NOMO-1 treated with dmso at 0.1 percent for 144 hours (cell line): Measurements from ENCODE around the gene P2RY8.
A peak's percentile ranks its signal among the peaks of the same experiment; 100 is the strongest.
"Not testable (repeated sequence)": the region's sequence is repeated elsewhere in the genome, so short reads cannot be mapped to it uniquely, and the experiment has no call there.

Experiments
- DNase-seq: peaks from one replicate; lab custom pipeline; 2025; ENCODE audit not compliant: unreplicated experiment; lab: John Stamatoyannopoulos, UW

P2RY8 gene

GRCh38 chrX:1488745-1489144 lies 48.2 kb downstream of the P2RY8 start:
- DNase-seq, result no peak

GRCh38 chrX:1488141-1488540 lies 48.8 kb downstream of the P2RY8 start:
- DNase-seq, result no peak

DNA sequence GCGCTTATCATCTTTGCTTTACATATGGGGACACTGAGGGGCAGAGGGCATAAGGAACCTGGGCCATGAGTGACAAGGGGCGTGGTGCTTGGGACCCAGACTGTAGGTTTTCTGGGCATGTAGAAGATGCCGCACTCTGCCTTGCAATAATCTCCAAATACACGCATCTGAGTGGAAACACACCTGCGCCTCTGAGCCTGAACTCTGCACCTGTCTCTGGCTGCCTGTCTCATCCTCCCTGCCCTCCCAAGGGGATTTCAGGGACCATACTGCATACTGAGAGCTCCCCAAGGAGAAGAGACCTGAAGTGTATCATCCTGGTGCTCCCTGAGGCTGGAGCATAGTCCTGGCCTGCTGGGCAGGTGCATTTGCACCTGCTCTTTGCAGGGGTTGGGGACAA lies 49.6 kb downstream of the P2RY8 start:
- no peak for DNase-seq

DNA sequence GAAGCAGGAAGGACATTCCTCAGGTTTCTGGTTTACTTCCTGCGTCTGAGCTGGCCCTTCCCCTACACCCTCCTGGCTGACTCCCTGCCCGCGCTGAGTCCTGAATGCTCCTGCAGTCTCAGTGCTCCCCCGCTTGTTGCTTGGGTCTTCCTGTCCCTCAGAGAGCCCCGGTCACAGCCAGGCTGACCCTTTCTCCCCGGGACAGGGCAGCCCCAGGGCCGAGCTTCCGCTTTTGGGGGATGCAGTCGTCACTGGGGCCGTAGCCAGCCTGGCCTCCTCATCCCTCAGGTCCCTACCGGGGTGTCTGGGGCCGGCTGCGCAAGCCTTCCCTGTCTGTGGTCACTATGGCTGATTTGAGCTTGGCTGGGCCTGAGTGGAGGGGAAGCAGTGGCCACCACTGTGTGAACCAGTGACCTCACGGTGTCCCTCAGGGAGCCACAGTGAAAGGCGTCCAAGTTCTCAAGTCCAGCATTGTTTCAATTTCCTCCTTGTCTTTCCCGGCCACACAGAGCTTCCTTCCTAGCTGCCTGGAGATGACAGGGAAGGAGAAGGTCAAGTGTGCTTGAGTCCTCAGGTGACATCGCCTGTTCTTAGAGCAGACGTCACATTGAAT lies 50.1 kb downstream of the P2RY8 start:
- no peak for DNase-seq

DNA sequence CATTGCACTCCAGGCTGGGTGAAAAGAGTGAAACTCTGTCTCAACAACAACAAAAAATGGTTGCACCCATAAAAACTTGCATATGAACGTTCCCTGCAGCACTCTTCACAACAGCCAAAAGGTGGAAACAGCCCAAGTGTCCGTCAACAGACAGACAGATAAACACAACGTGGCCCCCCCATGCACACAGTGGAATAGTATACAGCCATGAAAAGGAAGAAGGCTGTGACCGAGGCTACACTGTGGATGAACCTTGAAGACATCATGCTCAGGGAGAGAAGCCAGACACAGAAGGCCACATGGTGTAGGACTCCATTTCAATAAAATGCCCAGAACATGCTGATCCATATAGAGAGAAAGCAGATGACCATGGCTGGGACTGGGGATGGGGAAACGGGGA lies 50.8 kb downstream of the P2RY8 start:
- DNase-seq, result no peak

DNA sequence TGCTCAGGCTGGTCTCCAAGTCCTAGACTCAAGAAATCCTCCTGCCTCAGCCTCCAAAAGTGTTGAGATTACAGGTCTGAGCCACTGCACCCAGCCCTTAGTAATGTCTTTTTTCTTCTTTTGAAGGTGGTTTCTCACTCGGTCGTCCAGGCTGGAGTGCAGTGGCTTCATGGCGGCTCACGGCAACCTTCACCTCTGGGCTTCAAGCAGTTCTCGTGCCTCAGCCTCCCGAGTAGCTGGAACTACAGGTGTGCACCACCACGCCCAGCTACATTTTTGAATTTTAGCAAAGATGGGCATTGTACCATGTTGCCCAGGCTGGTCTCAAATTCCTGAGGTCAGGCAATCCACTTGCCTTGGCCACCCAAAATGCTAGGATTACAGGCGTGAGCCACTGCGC lies 52.0 kb downstream of the P2RY8 start:
- DNase-seq, result no peak

DNA sequence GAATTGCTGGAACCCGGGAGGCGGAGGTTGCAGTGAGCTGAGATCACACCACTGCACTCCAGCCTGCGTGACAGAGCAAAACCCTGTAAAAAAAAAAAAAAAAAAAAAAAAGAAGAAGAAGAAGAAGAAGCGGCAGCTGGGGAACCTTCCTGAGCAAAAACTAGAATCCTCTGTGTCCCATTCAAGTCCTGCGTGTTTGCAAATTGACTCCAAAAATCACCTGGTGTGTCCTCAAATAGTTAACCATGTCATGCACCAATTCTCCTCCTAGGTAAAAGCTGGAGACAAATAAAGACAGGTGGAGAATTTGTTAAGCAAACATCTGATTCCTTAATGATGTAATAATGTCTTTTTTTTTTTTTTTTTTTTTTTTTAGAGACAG lies 52.4 kb downstream of the P2RY8 start:
- no peak for DNase-seq

GRCh38 chrX:1483843-1484637 lies 52.9 kb downstream of the P2RY8 start:
- no peak for DNase-seq

DNA sequence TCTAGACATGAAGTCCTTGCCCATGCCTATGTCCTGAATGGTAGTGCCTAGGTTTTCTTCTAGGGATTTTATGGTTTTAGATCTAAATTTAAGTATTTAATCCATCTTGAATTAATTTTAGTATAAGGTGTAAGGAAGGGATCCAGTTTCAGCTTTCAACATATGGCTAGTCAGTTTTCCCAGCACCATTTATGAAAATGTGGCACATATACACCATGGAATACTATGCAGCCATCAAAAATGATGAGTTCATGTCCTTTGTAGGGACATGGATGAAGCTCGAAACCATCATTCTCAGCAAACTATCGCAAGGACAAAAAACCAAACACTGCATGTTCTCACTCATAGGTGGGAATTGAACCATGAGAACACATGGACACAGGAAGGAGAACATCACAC lies 54.5 kb downstream of the P2RY8 start:
- not testable (repeated sequence) for DNase-seq

DNA sequence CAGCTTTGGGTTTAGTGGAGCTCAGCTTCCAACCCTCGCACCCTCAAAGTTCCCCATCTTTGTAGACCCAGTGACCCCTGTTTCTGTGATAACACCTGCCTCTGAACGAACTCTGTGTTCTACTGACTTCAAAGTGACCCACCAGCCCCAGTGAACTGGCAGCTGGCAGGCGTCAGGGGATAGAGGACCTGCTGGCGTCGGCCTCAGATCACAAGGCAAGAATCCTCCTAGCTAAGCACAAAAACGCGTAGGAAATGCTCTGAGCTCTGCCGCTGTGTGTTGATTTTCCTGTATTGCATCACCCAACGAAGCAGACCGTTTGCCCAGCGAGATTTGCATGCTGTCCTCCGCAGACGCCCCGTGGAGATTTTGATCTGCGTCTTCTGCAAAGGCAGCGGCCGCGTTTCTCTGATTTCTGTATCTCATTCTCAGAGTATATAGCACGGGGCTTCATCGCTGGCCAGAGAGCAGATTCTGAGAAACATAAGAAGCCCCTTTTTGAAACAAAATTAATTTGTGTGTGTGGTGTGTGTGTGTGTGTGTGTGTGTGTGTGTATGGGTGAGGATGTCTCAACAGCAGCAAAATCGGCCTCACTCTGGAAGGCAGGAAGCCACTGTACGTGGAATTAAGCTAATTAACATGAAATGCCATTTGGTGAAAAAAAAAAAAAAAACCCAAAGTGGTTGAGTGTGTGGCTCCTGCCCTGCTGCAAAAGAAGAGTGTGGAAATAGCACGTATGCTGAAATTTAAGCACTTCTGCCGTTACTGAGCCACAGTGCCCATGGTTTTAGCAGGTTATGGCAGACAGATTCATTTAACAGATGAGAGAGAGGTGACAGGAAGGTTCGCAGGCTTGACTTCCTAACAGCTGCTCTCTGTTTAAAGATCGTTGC lies 55.1 kb downstream of the P2RY8 start:
- no peak for DNase-seq

DNA sequence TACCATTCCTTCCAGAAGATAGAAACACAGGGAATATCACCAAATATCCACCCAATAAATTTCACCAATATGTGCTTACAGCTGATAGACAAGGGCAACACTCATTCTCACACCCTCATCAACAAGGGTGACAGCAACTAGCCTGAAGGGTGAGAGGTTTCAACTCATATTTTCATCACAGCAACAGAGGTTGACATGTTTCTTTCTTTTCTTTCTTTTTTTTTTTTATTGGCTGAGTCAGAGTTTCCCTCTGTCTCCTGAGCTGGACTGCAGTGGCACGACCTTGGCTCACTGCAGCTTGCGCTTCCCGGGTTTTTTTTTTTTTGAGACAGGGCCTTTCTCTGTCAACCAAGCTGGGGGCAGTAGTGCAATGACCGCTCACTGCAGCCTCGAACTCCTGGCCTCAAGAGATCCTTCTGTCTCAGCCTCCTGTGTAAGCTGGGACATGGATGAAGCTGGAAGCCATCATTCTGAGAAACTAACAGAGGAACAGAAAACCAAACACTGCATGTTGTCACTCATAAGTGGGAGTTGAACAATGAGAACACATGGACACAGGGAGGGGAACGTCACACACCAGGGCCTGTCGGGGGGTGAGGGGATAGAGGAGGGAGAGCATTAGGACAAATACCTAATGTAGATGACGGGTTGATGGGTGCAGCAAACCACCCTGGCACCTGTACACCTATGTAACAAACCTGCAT lies 56.8 kb downstream of the P2RY8 start:
- no peak for DNase-seq

GRCh38 chrX:1477801-1478458 lies 59.1 kb downstream of the P2RY8 start:
- no peak for DNase-seq

- DNase-seq, result no peak
Observed at GRCh38 chrX:1477229-1477628, 59.8 kb downstream of the P2RY8 start.

- DNase-seq, result no peak
Observed at GRCh38 chrX:1476682-1477081, 60.3 kb downstream of the P2RY8 start.

GRCh38 chrX:1475881-1476280 lies 61.1 kb downstream of the P2RY8 start:
- no peak for DNase-seq

- no peak for DNase-seq
Observed at GRCh38 chrX:1475481-1475880, 61.5 kb downstream of the P2RY8 start.

- not testable (repeated sequence) for DNase-seq
Observed at GRCh38 chrX:1474593-1474992, 62.4 kb downstream of the P2RY8 start.

GRCh38 chrX:1472975-1473374 lies 64.0 kb downstream of the P2RY8 start:
- no peak for DNase-seq

- DNase-seq, result peak; percentile 97
Observed at GRCh38 chrX:1468250-1468772, 68.7 kb downstream of the P2RY8 start.

DNA sequence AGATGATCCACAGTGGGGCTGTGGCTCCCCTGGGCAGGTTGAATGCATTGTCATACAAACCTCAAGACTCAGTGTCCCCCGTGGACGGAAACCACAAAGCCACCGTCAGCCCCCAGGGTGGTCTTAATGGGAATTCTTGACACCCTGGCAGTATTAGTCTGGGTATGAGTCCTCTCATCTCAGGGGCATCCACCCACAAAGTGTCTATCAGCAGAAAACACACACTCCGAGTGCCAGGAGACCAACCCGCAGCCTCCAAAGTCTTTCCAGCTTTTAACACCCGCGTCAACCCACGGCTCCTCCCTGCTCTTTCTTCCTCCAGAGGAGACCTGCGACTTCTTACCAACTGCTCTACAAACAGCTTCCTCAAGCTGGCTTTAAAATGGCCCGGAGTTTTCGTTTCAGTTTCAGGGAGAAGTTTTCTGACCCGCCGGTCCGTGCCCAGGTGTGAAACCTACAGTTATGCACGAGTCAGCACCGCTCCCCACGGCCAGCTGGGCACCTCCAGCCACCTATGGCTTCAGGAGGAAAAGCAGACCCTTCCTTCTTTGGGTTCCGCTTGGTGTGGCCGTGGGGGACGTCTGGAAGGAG lies 69.9 kb downstream of the P2RY8 start:
- peak; percentile 64 for DNase-seq
